T-helper 9 cell (primary cell): ENCODE results near the gene USP6NL.

Experiments
- DNase-seq: peaks from one replicate; pipeline ENCODE4 v3.0.0-alpha.2; 2020

USP6NL gene

GRCh38 chr10:11548065-11548767 is 63.2 kb downstream of the USP6NL start:
- no peak for DNase-seq

DNA sequence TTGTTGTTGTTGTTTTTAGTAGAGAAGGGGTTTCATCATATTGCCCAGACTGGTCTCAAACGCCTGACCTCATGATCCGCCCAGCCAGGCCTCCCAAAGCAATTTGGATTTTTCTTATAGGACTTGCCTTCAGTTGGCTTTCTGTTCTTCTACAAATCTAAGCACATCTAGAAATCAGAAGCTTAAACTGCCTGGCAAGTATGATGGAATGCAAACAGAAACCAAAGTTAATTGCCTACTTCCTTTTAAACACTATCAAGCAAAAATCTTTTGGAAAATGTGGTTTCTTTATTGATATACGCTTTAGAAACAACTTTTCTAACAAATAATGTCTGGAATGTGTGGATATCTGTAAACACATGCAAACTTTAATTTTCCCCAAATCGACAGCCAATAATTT is 64.9 kb downstream of the USP6NL start:
- no peak for DNase-seq

DNA sequence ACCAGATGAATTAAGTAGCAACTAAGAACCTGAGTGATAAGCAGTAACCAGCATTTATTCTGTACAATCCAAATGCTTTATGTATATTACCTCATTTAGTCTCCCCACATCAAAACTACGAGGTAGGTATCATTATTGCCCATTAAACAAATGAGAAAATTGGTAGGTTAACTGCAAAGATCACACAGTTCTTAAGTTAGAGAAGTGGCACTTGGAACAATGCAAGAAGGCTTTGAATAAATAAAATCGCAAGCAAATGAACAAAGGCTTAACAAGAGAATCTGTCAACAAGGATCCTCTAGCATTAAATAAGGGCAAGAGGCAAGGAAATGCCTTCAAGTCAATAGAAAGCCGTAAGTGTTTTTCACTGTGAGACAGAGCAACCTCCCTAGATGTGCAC is 70.2 kb downstream of the USP6NL start:
- no peak for DNase-seq

DNA sequence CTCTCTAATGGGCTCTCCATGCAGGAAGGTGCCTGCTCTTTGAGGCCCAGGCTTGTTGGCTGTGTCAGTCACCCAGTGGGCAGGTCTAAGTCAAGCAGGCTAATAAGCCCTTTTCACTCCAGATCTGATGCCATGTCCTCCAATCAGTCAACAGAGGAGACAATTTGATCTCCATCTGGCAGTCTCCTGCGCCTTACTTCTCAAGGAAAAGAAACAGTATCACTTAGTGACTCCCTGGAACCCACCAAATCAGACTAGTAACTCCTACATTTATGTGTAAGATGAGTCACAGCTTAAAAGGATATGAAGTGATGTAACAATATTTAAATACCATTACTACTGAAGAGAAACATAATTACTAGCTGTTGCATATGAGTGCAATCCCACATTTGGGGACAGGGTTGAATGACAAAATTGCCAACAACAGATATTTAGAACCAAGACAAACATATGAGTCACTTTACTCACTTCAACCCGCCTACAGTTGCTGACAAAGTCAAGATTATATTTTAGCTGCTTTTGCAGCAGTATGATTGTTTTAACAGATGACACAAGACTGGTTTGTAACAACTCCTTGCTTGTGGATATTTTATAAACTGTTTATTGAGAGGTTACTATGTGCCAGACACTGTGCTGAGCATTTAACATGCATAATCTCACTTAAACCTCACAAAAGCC is 72.1 kb downstream of the USP6NL start:
- DNase-seq = no peak

DNA sequence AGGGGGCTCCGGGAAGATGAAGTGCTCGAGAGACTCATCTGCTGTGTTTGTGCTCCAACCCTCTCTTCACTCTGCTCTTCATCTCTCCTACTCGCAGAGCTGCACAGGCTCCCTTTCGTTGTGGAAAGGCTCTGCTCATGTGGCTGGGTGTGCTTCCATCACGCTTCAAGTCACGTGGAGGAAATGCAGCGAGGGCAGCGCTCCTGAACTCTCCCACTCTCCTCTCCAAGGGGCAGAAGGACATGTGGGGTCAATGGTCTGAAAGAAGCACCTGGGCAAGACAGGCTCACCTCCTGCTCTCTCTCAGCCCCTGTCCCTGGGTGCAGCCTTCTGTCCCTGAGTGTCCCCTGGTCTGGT is 72.6 kb downstream of the USP6NL start:
- DNase-seq = no peak

DNA sequence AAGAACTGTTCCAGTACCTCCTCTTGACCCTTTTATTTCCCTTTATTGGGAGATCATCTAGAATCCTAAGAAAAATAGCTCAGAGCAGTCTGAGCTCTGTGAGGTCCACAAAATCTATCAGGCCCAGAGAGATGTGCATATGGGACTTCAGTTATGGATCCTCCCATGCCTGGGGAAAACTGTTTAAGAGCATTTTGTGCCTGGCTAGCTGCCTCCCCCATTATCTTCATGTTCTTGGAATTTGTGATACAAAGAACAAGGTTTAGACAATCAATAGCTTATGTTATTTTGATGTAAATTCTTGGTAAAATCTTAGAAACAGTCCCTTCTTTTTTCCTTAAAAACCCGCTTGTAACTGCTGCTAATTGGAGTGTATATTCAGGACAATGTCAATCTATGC is 75.2 kb downstream of the USP6NL start:
- DNase-seq = no peak

DNA sequence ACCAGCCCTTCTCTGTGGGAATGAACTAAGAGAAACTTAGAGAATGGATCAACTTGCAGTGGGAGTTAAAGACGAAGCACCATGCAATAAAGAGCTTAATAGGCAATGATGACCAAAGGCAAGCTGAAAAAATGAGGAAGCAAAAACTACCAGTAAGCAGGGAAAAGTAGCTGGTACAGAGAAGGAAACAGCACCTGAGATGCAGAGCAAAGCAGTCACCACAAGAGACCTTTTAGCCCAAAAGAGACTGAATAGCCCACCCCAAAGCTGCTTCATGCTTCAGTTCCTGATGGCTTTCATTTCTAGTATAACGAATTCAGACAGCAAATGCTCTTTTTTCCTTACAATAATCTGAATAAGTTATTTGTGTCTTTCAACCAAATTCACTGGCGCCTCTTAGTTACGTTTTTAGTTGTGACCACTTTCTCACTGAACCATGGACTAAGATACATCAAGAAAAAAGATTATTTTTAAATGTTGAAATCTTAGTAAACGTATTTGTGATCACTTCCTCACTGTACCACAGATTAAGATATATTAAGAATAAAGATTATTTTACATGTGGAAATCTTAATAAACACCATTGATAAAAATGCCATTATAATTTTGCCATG is 76.0 kb downstream of the USP6NL start:
- no peak for DNase-seq

DNA sequence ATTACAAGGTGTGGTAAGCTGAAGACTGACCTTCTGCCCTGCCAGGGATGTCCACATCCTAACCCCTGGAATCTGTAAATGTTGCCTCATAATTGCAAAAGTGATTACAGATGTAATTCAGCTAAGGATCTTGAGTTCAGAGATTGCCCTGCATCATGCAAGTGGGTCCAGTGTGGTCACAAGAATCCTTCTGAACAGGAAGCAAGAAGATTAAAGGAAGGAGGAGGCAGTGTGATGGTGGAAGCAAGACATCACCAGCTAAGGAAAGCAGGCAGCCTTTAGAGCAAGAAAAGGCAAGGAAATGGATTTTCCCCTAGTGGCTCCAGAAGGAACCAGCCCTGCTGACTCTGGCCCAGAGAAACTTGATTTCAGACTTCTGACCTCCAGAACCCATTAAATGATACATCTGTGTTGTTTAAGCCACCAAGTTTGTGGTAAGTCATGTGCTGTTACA is 78.1 kb downstream of the USP6NL start:
- DNase-seq = no peak

DNA sequence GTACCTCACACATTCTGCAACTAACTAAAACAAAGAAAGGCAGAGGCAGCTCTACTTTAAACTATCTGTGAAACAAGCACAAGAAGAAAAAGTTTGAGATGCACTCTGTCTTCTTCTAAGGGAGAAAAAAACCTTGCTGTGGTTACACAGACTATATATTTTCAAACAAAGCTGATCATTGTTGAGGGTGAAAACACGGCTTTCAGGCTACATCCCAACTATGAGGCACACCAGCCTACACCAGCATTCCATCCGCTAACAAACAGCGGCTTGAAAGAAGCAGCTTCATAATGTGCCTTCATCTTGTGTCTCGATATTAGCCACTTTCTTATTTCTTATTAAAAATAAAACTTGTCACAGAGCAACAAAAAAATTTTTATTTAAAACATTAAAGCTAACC is 79.1 kb downstream of the USP6NL start:
- DNase-seq = no peak

DNA sequence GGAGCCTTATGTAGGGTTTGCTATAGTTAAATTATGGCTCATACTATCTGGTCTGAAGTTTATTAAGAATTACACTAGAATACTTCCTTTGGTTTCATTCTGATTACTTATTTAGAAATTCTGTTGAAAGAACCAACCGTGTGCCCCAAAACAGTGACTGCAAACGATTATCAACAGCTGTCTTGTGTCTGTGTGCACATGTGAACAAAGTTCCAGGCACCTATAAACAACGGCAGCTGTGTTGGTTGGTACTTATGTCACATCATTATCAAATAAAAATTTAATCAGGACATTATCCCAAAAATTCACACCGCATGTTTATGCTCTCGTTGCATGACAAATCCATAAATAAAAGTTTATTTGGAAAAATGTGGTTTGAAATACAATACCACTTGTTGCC is 80.6 kb downstream of the USP6NL start:
- no peak for DNase-seq

DNA sequence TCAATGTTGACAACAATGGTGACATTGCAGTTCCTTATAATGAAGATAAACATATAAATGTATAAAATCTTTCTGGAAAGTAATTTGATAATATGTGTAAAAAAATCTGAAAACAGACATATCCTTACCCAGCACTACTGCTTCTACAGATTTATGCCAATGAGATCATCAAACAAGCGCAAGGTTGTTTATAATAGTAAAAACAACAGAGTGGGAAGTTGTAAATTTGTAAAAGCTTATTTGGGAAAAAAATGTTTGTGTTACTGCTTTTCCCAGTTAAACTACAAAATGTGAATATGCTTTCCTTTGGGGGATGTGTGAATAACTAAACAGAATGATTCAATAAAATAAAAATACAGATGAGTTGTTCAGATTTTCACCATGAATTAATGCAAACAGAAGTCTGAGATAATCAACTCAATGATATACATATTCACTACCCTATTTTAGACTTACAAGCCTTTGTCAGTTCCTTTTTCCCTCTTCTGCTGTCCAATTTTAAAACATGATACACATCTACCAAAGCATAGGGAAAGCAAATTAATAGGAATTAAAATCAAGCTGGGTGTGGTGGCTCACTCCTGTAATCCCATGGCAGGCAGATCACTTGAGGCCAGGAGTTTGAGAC is 82.1 kb downstream of the USP6NL start:
- no peak for DNase-seq

DNA sequence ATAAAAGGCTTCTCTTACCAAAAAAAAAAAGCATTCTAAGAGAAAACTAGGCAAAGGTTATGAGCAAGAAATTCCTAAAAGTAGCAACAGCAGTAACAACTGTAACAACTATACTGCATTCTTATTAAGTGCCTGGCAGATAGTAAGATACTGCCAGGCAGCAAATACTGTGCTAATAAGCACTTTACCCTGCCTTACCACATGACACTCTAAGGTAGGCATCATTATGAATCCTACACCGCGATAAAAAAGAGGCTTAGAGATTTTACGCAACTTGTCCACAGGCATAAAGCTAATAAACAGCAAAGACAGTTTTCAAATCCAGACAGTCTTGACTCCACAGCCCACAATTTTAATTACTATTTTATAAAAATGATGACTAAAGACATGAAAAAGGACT is 83.2 kb downstream of the USP6NL start:
- no peak for DNase-seq

DNA sequence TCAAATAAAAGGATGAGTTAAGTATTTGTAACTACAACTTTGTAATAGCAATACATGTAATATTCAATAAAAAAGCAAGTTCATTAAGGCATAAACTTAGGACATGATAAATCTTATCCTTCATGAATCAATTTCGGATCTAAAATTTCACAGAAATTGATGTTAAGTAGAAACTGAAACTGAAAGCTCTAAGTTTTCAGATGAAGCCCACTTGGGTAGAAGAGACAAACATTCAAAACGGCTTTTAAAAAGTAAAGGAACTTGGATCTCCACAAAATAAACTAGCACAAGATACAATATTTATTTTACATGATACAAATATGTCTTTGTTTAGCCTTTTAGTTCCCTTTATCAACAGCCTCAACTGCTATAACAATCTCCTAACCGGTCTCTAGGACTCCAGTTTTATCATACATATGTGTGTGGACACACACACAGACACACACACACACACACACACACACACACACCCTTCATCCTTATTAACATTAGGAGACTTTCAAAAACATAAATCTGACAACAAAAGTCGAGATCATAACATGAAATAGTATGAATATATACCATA is 83.7 kb downstream of the USP6NL start:
- DNase-seq = no peak

DNA sequence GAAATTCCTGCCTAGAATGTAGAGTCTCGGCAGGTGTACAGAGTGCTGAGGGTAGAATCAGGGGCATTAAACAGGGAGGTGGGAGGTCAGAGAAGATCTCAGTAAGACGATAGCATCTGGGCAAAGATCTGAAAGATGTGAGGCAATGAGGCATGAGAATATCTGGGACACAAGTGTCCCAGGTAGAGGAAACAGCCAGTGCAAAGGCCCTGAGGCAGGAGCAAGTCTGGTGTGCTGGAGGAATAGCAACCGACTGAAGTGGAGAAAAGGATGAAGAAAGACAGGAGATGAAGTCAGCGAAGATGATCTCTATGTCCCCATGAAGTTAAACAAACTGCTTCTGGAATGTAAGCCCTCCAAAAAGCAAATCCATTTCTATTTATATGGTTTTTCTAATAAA is 84.4 kb downstream of the USP6NL start:
- no peak for DNase-seq

- DNase-seq = no peak
These were observed 85.9 kb downstream of the USP6NL start for GRCh38 chr10:11525503-11525902.

DNA sequence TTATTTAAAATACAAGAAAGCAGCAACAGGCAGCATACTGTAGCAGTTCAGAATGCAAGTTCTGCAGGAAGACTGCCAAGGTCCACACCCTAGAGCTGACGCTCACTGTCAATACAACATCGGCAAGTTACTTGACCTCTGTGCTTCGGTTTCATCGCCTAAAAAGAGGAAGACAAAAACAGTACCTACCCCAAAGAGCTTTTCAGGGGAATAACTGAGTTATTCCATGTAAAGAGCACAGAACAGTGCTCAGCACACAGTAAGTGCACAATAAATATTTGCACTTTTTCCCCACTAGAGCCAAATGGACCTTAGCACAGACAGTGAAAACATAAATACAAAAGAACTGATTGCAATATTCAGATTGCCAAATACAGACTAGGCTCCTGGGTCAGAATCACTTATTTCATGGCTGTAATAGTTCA is 88.6 kb downstream of the USP6NL start:
- DNase-seq = no peak

- DNase-seq = no peak
These were observed 89.6 kb downstream of the USP6NL start for GRCh38 chr10:11521860-11522259.

DNA sequence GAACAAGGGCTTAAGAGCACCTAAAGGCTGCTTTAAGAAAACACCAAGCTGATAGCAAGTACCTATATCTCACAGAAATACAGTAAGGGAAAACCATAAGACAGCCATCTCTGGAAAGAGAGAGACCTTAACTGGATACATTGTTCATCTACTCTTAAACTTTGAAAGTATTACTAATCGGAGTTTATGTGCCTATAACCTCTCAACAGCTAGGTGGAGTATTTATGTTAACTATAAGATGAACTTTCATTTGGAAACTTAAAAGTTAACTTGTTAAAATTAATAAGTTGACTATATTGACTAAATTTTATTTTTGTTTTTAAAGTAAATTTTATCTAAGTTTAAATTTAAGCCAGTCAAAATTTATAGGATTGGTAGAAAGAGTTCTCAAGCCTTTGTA is 90.6 kb downstream of the USP6NL start:
- DNase-seq = no peak

- DNase-seq = no peak
These were observed 94.3 kb downstream of the USP6NL start for GRCh38 chr10:11517150-11517549.

DNA sequence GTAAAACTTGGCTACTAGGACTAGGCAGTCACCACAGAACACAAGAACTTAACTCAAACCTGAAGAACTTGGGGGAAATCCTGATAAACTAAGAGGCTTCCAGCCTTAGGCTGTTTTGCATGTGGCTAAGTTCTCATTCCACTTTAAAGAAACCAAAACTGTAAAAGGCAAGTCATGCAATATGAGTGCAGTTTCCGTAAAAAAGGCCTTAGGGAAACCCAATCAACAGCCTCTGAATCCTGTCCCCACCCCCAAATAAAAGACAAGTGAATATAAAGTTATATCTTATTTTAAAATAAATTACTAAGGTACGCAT is 95.1 kb downstream of the USP6NL start:
- no peak for DNase-seq

GRCh38 chr10:11515596-11516430 is 95.6 kb downstream of the USP6NL start:
- peak; percentile 12 for DNase-seq

- DNase-seq = no peak
These were observed 97.7 kb downstream of the USP6NL start for GRCh38 chr10:11513727-11514126.

DNA sequence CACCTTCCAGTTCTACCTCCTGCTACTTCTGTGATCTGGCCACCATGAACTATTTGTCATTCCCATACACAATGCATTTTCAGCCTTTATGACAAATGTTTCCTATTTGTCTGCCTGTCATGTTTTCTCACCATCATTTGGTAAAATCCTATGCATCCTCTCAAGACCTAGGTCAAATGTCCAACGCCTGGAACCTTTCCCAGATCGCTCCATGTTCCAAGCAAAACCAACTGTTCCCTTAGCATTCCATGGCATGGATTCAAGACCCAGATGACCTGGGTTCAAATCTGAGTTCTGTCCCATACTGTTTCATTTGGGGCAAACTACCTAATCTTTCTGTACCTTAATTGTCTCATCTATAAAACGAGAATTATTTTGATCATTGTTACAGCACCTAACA is 98.9 kb downstream of the USP6NL start:
- DNase-seq = no peak
